Endothelial cell of umbilical vein (primary cell): ENCODE results near the gene TTC36. TPM values are rescaled to one million over a fixed set of nuclear protein-coding genes. Genes with fewer than 3 reads are reported as not detected.

ENCODE experiments used
- BruUV-seq: library from RNA; stranded (reverse); fragments of 400-500 nt; replicated peaks from 2 replicates; lab custom pipeline; 2021; lab: Mats Ljungman, UMichigan
- CTCF ChIA-PET: fragments of 300-600, 350-600 bp; sonication (Branson Sonifier 250); formaldehyde crosslinking; loops from one replicate; lab custom pipeline; 2021; ENCODE audit warnings: antibody characterized with exemption, inconsistent platforms; lab: Charles Lee
- POLR2A ChIA-PET: fragments of 300-600, 350-600 bp; sonication (Branson Sonifier 250); formaldehyde crosslinking; loops from one replicate; lab custom pipeline; 2021; ENCODE audit warnings: antibody characterized with exemption, inconsistent platforms; lab: Charles Lee
- DNase-seq: peaks from one replicate; pipeline ENCODE4 v3.0.0-alpha.2; 2011; ENCODE audit warnings: low read depth, low spot score
- FAIRE-seq: peaks from 2 replicates; lab custom pipeline; 2011; peaks lifted over from hg19 to GRCh38; lab: Jason Lieb, UNC
- H2AFZ ChIP-seq: 2 replicates; pipeline ENCODE4 v1.6.0; 2012; ENCODE audit warnings: low read depth, low read length, control low read depth, inconsistent platforms
- H3K27ac ChIP-seq: 2 replicates; pipeline ENCODE4 v1.5.1; 2011; ENCODE audit warnings: low read depth, mild to moderate bottlenecking, control low read depth, low read length, moderate library complexity; ENCODE audit not compliant: insufficient read depth
- H3K27me3 ChIP-seq, 2 experiments: 2 replicates each; pipeline versions ENCODE4 v1.6.0 to v1.6.1; 2011; ENCODE audit warnings: low read length in 2 of 2, mixed read lengths in 1 of 2; ENCODE audit not compliant: control insufficient read depth in 2 of 2, insufficient read depth in 2 of 2
- H3K36me3 ChIP-seq, 2 experiments: 2 replicates in 1 of 2; 3 replicates in 1 of 2; pipeline ENCODE4 v1.5.1; 2011; ENCODE audit warnings: low read length in 2 of 2, mild to moderate bottlenecking in 1 of 2, moderate library complexity in 1 of 2; ENCODE audit not compliant: control insufficient read depth in 2 of 2, insufficient read depth in 2 of 2; ENCODE audit errors: extremely low read depth in 1 of 2
- H3K4me1 ChIP-seq: 3 replicates; pipeline ENCODE4 v1.5.1; 2011; ENCODE audit warnings: mild to moderate bottlenecking, low read length; ENCODE audit not compliant: control insufficient read depth, insufficient read depth; ENCODE audit errors: extremely low read depth
- H3K4me2 ChIP-seq: 2 replicates; pipeline ENCODE4 v1.6.1; 2011; ENCODE audit warnings: low read length, control low read depth, mixed read lengths; ENCODE audit not compliant: insufficient read depth
- H3K4me3 ChIP-seq, 3 experiments: fragments of 200-600 bp in 1 of 3; sonication (generic), shearing (Covaris generic) in 1 of 3; replicated peaks in 1 of 3; 2 replicates each; pipeline ENCODE4 v1.5.1; 2011 to 2016; ENCODE audit warnings: control low read depth in 3 of 3, low read length in 3 of 3, mild to moderate bottlenecking in 2 of 3, inconsistent platforms in 1 of 3, low read depth in 1 of 3, moderate library complexity in 1 of 3; ENCODE audit not compliant: insufficient read depth in 1 of 3
- H3K79me2 ChIP-seq: 2 replicates; pipeline ENCODE4 v1.6.0; 2012; ENCODE audit warnings: low read length, inconsistent platforms; ENCODE audit not compliant: control insufficient read depth, insufficient read depth
- H3K9ac ChIP-seq: replicated peaks from 2 replicates; pipeline ENCODE3; 2011; ENCODE audit warnings: low read length, control low read depth; ENCODE audit not compliant: insufficient read depth; ENCODE audit errors: extremely low read depth
- H3K9me1 ChIP-seq: replicated peaks from 3 replicates; pipeline ENCODE4 v1.6.0; 2011; ENCODE audit warnings: mild to moderate bottlenecking, low read length; ENCODE audit not compliant: control insufficient read depth, insufficient read depth; ENCODE audit errors: extremely low read depth
- H3K9me3 ChIP-seq: replicated peaks from 2 replicates; pipeline ENCODE4 v1.5.1; 2012; ENCODE audit warnings: low read length, inconsistent platforms; ENCODE audit not compliant: control insufficient read depth, insufficient read depth
- H4K20me1 ChIP-seq: replicated peaks from 2 replicates; pipeline ENCODE3; 2011; ENCODE audit warnings: mild to moderate bottlenecking, low read length; ENCODE audit not compliant: control insufficient read depth, insufficient read depth; ENCODE audit errors: extremely low read depth
- EZH2 ChIP-seq: IDR thresholded peaks from 2 replicates; pipeline ENCODE4 v1.6.1; 2012; ENCODE audit warnings: borderline replicate concordance, low read depth, mild to moderate bottlenecking, moderate library complexity, low read length, inconsistent platforms; ENCODE audit not compliant: severe bottlenecking
- FOS ChIP-seq: IDR thresholded peaks from 2 replicates; pipeline ENCODE4 v1.6.1; 2011; ENCODE audit warnings: mild to moderate bottlenecking, low read length, moderate library complexity, borderline replicate concordance; ENCODE audit not compliant: insufficient read depth
- GATA2 ChIP-seq: IDR thresholded peaks from 2 replicates; pipeline ENCODE4 v1.7.0; 2011; ENCODE audit warnings: low read depth, mild to moderate bottlenecking, moderate library complexity, mixed read lengths, low read length; ENCODE audit not compliant: insufficient read length, insufficient read depth
- JUN ChIP-seq: IDR thresholded peaks from 2 replicates; pipeline ENCODE4 v1.6.1; 2011; ENCODE audit warnings: borderline replicate concordance, low read depth; ENCODE audit not compliant: insufficient read length, insufficient read depth
- MAX ChIP-seq: IDR thresholded peaks from 2 replicates; pipeline ENCODE4 v1.6.1; 2011; ENCODE audit not compliant: insufficient read depth, insufficient read length
- MYC ChIP-seq: IDR thresholded peaks from one replicate; pipeline ENCODE4 v1.6.1; 2011; ENCODE audit warnings: mild to moderate bottlenecking, low read depth, low read length
- POLR2A ChIP-seq: IDR thresholded peaks from 2 replicates; pipeline ENCODE4 v1.6.1; 2012; ENCODE audit warnings: low read depth, mild to moderate bottlenecking, control low read depth, low read length
- POLR2AphosphoS5 ChIP-seq: IDR thresholded peaks from 2 replicates; pipeline ENCODE4 v1.6.1; 2012; ENCODE audit warnings: low read depth, mild to moderate bottlenecking, control low read depth, low read length, moderate library complexity; ENCODE audit not compliant: insufficient read depth
- dilution Hi-C: fragments of 300-500 bp; cut with MboI; formaldehyde crosslinking; loops from one replicate; pipeline ENCODE4 v1.15.0; 2019; ENCODE audit warnings: low sequenced_read_pairs; ENCODE audit not compliant: extremely low pct_ligation_motif_present
- intact Hi-C: fragments of 100-400 bp; cut with micrococcal nuclease; formaldehyde crosslinking; loops from one replicate; pipeline ENCODE4 v1.10.0; 2022
- polyA plus RNA-seq, 4 experiments: library from polyadenylated mRNA; depleted of rRNA in 3 of 4; stranded (reverse) in 3 of 4; unstranded in 1 of 4; fragments of >200 nt; gene quantifications; 2 replicates each; pipeline versions ENCODE4 v1.2.1 to v1.2.3, GENCODE V29; 2011 to 2012; ENCODE audit warnings: missing spikeins in 1 of 4
- total RNA-seq: library from RNA; stranded (reverse); gene quantifications from 2 replicates; pipeline ENCODE4 v1.2.3, GENCODE V29; 2021
- TF ChIP-seq, protein P1 (sequence below), 2 donors: IDR thresholded peaks; 1 replicate in 1 of 2; 2 replicates in 1 of 2; pipeline ENCODE4 v1.5.1; 2011; ENCODE audit warnings: low read length in 2 of 2, mild to moderate bottlenecking in 2 of 2, moderate library complexity in 2 of 2, control low read depth in 1 of 2, inconsistent platforms in 1 of 2, low read depth in 1 of 2; ENCODE audit not compliant: insufficient read depth in 1 of 2; ENCODE audit errors: extremely low read depth in 1 of 2

The TTC36 gene
- total and polyA plus RNA-seq, 2 donors (not counting 3 experiments of a cell fraction or from before 2014, with no cell fraction given): 0.60 TPM; not detected in 1

DNA sequence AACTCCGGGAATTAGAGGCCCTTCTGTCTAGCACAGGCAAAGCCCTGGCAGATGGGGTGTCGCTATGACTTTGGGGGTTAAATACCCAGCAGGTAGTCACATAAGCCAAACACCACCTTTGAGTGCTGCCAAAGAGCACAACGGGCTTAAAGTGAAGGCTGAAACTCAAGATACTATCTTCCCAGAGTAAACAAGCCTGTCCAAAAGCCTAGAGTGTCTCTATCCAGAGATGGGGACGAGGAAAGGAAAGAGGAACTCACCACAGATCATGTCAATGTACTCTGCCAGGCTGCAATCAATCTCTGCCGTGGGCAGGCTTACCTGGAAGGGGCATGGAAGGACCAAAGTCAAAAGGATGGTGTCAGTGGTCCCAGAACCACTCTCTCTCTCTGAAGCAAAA is 18.3 kb downstream of the TTC36 start:
- Histone ChIP-seq H3K9me3 (no peaks in the 10 kb centered on the region), H3K79me2 (no peaks in the 10 kb centered on the region), H4K20me1 (no peaks in the 10 kb centered on the region), H3K4me2 (no peak overlapping the region), H3K27me3 (no peaks in the 10 kb centered on the region), H3K27ac (no peak overlapping the region), H3K9me1 (no peaks in the 10 kb centered on the region), H3K9ac (no peak overlapping the region), H3K4me1 (no peaks in the 10 kb centered on the region), H2AFZ (no peak overlapping the region), H3K36me3 (peaks cover 0 to 3% of the 10 kb centered on the region in 2 experiments), H3K4me3 (no peak overlapping the region)
- dilution Hi-C loops: no loop called here
- TF ChIP-seq MYC (no peak), POLR2A (no peak), POLR2AphosphoS5 (no peak), FOS (no peak), JUN (no peak), MAX (no peak), EZH2 (no peak), GATA2 (no peak)
- TF ChIP-seq, protein P1, sequence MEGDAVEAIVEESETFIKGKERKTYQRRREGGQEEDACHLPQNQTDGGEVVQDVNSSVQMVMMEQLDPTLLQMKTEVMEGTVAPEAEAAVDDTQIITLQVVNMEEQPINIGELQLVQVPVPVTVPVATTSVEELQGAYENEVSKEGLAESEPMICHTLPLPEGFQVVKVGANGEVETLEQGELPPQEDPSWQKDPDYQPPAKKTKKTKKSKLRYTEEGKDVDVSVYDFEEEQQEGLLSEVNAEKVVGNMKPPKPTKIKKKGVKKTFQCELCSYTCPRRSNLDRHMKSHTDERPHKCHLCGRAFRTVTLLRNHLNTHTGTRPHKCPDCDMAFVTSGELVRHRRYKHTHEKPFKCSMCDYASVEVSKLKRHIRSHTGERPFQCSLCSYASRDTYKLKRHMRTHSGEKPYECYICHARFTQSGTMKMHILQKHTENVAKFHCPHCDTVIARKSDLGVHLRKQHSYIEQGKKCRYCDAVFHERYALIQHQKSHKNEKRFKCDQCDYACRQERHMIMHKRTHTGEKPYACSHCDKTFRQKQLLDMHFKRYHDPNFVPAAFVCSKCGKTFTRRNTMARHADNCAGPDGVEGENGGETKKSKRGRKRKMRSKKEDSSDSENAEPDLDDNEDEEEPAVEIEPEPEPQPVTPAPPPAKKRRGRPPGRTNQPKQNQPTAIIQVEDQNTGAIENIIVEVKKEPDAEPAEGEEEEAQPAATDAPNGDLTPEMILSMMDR (IDR thresholded peaks at IDR 0.05; ENCODE audit: extremely low read depth in 1 of 2, insufficient read depth in 1 of 2, low read depth in 1 of 2, low read length in 2 of 2): no peak
- intact Hi-C loops: no loop called here
- FAIRE-seq (no peak), DNase-seq (no peak)
- ChIA-PET POLR2A (no interaction called here), CTCF (no interaction called here)
- BruUV-seq: no TSS peak
